OCI-M2 (cell line): Measurements from ENCODE around the gene PXN.
"Not testable (repeated sequence)": the region's sequence is repeated elsewhere in the genome, so short reads cannot be mapped to it uniquely, and the experiment has no call there.

Experiments used
- DNase-seq: peaks from one replicate; lab custom pipeline; 2025; ENCODE audit not compliant: unreplicated experiment; lab: John Stamatoyannopoulos, UW

The PXN gene

GRCh38 chr12:120262852-120263747 lies 2.4 kb downstream of the PXN start:
- DNase-seq = no peak

GRCh38 chr12:120261951-120262851 lies 3.3 kb downstream of the PXN start:
- DNase-seq = no peak

- DNase-seq = no peak
Observed at GRCh38 chr12:120260607-120261006, 4.9 kb downstream of the PXN start.

- DNase-seq = no peak
Observed at GRCh38 chr12:120259418-120260202, 5.9 kb downstream of the PXN start.

- no peak for DNase-seq
Observed at GRCh38 chr12:120258323-120258896, 7.1 kb downstream of the PXN start.

- no peak for DNase-seq
Observed at GRCh38 chr12:120257041-120257821, 8.3 kb downstream of the PXN start.

GRCh38 chr12:120254809-120255208 lies 10.7 kb downstream of the PXN start:
- no peak for DNase-seq

- not testable (repeated sequence) for DNase-seq
Observed at GRCh38 chr12:120253313-120253712, 12.2 kb downstream of the PXN start.

- no peak for DNase-seq
Observed at GRCh38 chr12:120252071-120252906, 13.2 kb downstream of the PXN start.

GRCh38 chr12:120251364-120252070 lies 14.0 kb downstream of the PXN start:
- DNase-seq = not testable (repeated sequence)

GRCh38 chr12:120249875-120250795 lies 15.4 kb downstream of the PXN start:
- DNase-seq = no peak

GRCh38 chr12:120249266-120249874 lies 16.2 kb downstream of the PXN start:
- DNase-seq = no peak

GRCh38 chr12:120247621-120248030 lies 17.9 kb downstream of the PXN start:
- DNase-seq = no peak

- no peak for DNase-seq
Observed at GRCh38 chr12:120247183-120247582, 18.3 kb downstream of the PXN start.

- not testable (repeated sequence) for DNase-seq
Observed at GRCh38 chr12:120246705-120247104, 18.8 kb downstream of the PXN start.

GRCh38 chr12:120242971-120243699 lies 22.4 kb downstream of the PXN start:
- DNase-seq = no peak
